IPS DF 4.7 (cell line): ENCODE measurements around the gene SEPTIN2.
"Not testable (repeated sequence)": the region's sequence is repeated elsewhere in the genome, so short reads cannot be mapped to it uniquely, and the experiment has no call there.

ENCODE experiments used
- DNase-seq: peaks from one replicate; pipeline ENCODE4 v3.0.0-alpha.2; 2013; ENCODE audit warnings: low spot score; ENCODE audit errors: extremely low read depth

Gene SEPTIN2

GRCh38 chr2:241286348-241287090, 29.2 kb upstream of the SEPTIN2 start:
- no peak for DNase-seq

- DNase-seq, result no peak
Measured at GRCh38 chr2:241288324-241288888, 27.3 kb upstream of the SEPTIN2 start.

- no peak for DNase-seq
Measured at GRCh38 chr2:241289053-241289452, 26.7 kb upstream of the SEPTIN2 start.

GRCh38 chr2:241289597-241289996, 26.1 kb upstream of the SEPTIN2 start:
- no peak for DNase-seq

- DNase-seq, result no peak
Measured at GRCh38 chr2:241291153-241291552, 24.6 kb upstream of the SEPTIN2 start.

GRCh38 chr2:241291977-241292376, 23.7 kb upstream of the SEPTIN2 start:
- no peak for DNase-seq

GRCh38 chr2:241293378-241293797, 22.3 kb upstream of the SEPTIN2 start:
- DNase-seq, result not testable (repeated sequence)

GRCh38 chr2:241295326-241296095, 20.2 kb upstream of the SEPTIN2 start:
- no peak for DNase-seq

GRCh38 chr2:241296767-241297166, 19.0 kb upstream of the SEPTIN2 start:
- DNase-seq, result no peak

GRCh38 chr2:241298673-241299072, 17.1 kb upstream of the SEPTIN2 start:
- no peak for DNase-seq

GRCh38 chr2:241300000-241300399, 15.7 kb upstream of the SEPTIN2 start:
- no peak for DNase-seq

GRCh38 chr2:241302083-241302482, 13.6 kb upstream of the SEPTIN2 start:
- no peak for DNase-seq

GRCh38 chr2:241302759-241303651, 12.7 kb upstream of the SEPTIN2 start:
- DNase-seq, result no peak

- no peak for DNase-seq
Measured at GRCh38 chr2:241304039-241304670, 11.6 kb upstream of the SEPTIN2 start.

GRCh38 chr2:241307055-241307454, 8.7 kb upstream of the SEPTIN2 start:
- DNase-seq, result no peak

GRCh38 chr2:241308267-241308666, 7.5 kb upstream of the SEPTIN2 start:
- DNase-seq, result no peak

GRCh38 chr2:241308832-241309500, 6.8 kb upstream of the SEPTIN2 start:
- no peak for DNase-seq

GRCh38 chr2:241309684-241310117, 6.0 kb upstream of the SEPTIN2 start:
- no peak for DNase-seq

- no peak for DNase-seq
Measured at GRCh38 chr2:241310917-241311566, 4.7 kb upstream of the SEPTIN2 start.

GRCh38 chr2:241312082-241312481, 3.6 kb upstream of the SEPTIN2 start:
- no peak for DNase-seq
